Measurements from ENCODE around the gene ENTPD6. TPM values are rescaled to one million over a fixed set of nuclear protein-coding genes. Genes with fewer than 3 reads are reported as not detected.

ENTPD6 gene
- total RNA-seq, 1 experiment from 2014 or later = 89.6 TPM

DNA sequence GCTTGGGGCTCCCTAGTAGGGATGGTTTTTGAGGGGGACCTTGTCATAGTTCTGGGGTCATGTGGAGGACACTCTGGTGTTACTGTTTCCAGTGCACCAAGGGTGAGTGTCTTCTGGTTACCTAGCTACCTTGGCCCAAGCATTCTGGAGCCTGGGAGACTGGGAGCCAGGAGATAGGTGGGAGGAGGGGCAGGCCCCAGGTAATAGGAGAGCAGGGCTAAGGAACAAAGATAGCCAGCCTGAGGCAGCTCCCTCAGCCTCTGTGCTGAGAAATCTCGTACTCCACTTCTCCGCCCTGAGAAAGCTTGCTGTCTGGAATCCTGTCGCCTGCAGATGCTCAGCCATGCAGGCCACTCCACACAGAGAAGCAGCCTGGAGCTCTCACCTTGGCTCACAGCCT, 8.3 kb upstream of the ENTPD6 start:
- no peak for DNase-seq (ENCODE audit: extremely low read depth, low read depth)

DNA sequence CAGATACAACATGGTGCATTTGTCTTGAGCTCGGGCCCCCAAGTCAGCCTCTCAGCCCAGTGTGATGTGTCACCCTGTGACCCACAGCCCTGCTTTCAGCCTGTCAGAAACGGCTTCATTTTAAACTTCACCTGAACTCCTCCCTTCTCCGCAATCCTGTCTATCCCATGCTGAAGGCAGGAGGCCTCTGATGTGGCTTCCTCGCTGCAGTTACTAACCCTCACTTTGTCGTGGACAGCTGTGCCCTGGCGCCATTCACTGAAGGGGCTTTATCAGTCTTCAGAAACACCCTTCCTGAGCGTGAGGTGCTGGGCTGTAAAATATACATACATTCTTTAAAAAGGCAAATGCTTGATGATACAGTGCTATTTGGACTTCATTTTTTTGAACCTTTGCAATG, 7.9 kb upstream of the ENTPD6 start:
- no peak for DNase-seq (ENCODE audit: extremely low read depth, low read depth)

DNA sequence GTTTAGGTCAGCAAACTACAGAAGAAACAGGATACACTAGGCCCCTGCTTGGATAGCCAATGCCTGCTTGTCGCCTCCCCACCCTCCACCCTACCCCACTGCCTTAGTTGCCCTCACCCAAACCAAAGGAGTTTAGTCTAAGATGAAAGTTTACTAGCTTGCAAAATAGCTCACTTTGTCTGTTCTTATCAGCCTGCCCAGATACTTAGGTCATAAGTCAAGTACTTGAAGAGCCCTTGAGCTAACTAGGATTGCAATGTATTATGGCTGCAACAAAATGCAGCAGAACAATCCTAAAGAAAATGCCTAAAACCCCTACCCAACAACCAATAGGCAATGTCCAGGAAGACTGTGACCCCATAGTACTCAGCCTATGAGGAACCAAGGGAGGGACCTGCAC, 7.3 kb upstream of the ENTPD6 start:
- no peak for DNase-seq (ENCODE audit: extremely low read depth, low read depth)

GRCh38 chr20:25191051-25191450, 4.5 kb upstream of the ENTPD6 start:
- DNase-seq (ENCODE audit: extremely low read depth, low read depth) = no peak

- DNase-seq (ENCODE audit: extremely low read depth, low read depth) = no peak
These were observed 3.8 kb upstream of the ENTPD6 start for GRCh38 chr20:25191689-25192088.

DNA sequence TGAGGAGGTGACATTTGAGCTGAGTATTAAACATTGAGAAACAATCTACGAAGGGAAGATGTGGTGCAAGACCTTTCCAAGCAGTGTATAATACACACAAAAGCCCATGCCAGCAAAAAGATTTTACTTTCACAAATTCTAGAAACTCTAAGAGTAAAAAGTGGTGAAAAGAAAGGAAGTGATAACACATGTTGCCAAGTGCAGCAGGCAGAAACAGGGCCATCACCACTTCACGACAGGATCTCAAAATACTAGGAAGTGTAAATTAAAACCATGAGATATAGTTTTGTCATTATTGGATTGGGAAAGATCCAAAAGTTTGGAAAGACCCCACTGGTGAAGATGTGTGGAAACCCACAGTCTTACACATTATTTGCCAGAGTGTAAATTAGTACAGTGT, 1.7 kb upstream of the ENTPD6 start:
- DNase-seq (ENCODE audit: extremely low read depth, low read depth) = no peak

GRCh38 chr20:25194333-25194972, 1.1 kb upstream of the ENTPD6 start:
- DNase-seq (ENCODE audit: extremely low read depth, low read depth) = no peak

DNA sequence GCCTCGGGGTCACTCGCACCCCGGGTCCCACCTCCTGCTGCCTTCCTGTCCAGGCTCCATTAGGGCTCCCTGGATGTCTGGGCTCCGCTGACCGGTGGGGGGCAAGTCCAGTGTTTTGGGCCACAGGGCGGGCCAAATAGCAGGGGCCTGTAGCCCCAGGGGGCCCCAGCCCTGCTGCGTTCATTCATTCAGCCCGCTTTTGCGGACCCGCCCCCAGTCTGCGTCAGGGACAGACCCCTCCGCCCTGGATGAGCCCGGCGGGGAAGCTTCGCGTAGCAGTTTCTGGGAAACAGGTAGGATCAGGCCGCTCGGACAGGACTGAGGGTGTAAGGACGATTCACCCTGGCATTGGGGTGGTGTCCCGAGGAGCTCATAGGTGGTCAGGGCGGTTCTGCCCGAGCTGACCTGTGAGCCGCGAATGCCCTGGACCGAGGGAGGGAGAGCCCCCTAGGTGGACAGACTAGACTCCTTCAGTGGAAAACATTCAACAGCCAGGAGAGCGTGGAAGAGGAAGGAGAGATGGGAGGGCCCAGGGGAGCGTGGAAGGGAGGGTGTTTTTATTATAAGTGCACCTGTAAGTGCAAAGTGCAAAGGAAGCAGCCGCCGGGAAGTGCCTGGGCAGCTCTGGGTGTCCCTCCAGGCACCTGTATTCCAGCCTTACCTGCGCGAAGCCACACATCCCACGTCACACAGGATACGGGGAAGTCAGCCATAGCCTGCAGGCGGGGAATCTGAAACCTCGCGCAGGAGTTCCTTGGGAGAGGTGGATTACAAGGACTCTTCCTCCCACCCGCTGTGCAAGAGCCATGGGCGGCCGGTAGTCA, 662 bp downstream of the ENTPD6 start:
- DNase-seq (ENCODE audit: extremely low read depth, low read depth) = no peak

DNA sequence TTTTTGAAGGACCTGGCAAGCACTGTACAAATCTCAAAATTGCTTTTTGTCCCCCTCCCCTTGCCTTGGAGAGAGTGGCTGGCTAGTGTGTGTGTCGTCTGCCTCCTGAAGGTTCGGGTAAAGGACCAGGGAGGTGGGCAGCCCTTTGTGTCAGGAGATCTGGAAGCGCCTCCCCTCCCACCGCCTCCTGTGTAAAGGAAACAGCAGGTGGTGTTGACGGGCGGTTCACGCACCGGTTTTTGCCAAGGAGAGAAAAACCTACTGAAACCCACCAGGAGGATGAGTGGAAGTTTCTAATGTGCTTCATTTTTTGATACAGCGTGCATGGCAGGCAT, 1.2 kb downstream of the ENTPD6 start:
- DNase-seq (ENCODE audit: extremely low read depth, low read depth) = no peak

GRCh38 chr20:25197183-25197869, 1.8 kb downstream of the ENTPD6 start:
- DNase-seq (ENCODE audit: extremely low read depth, low read depth) = no peak

DNA sequence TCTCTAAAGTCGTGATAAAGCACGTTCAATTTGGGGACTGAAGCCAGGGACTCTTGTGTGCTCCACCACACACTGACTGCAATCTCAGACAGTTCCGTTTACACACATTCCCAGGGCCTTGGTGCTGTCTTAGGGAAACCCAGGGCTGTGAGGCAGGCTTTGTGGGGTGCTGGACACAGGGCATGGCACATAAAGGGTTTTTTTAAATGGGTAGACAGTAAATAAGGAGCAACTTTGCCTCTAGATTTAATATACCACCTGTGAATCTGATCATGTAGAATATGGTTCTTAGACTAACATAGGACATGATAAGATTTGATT, 2.3 kb downstream of the ENTPD6 start:
- DNase-seq (ENCODE audit: extremely low read depth, low read depth) = no peak

DNA sequence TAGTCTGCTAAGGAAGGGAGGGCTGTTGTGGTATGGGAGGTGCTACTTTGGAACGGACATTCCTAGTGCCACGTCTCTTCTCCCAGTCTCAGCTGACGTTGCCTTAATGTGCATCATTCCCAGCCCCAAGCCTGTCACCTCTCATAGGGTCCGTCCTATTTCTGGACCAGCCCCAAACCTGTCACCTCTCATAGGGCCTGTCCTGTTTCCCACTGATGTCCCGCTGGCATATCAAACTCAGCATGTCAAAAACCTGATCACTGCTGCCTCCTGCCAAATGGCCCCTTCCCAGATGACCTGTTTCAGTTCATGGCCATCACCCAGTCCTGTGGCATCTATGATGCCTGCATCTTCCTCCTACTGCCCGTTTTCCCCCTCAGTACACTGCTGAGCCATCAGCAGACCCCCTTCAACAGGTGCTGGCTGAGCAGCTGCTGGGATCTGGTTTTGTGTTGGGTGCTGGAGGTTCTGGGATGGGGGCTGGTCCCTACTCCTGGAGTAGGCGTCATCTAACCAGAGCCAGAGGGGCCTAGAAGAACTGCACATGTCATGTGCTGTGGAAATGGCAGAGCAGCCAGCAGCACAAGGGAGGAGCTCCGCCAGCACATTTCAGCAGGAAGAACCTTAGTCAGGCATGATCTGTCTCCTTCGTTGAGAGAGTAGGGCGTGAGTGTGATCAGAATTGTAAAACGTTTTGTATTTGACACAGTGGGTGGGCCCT, 3.3 kb downstream of the ENTPD6 start:
- no peak for DNase-seq (ENCODE audit: extremely low read depth, low read depth)

DNA sequence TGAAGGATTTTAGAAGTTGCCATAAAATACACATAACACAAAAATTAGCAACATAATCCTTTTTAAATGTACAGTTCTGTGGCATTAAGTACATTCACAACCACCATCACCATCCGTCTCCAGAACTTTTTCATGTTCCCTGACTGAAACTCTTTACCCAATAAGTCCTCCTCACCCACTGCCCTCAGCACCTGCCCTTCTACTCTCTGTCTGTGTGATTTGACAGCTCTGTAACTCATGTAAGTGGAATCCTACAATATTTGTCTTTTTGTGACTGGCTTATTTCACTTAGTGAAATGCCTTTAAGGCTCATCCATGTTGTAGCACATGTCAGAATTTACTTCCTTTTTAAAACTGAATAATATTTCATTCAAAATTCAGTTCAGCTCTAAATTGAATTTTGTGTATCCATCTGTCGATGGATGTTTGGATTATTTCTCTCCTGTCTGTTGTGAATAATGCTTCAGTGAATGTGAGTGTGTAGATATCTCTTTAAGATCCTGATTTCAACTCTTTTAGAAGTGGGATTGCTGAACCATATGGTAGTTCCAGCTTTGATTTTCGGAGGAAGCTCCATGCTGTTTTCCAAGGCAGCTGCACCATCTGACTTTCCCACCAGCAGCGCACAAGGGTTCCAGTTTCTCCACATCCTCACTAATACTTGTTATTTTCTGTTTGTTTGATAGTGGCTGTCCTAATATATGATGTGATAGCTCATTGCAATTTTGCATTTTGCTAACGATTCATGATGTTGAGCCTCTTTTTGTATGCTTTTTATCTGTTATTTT, 4.2 kb downstream of the ENTPD6 start:
- DNase-seq (ENCODE audit: extremely low read depth, low read depth) = no peak

DNA sequence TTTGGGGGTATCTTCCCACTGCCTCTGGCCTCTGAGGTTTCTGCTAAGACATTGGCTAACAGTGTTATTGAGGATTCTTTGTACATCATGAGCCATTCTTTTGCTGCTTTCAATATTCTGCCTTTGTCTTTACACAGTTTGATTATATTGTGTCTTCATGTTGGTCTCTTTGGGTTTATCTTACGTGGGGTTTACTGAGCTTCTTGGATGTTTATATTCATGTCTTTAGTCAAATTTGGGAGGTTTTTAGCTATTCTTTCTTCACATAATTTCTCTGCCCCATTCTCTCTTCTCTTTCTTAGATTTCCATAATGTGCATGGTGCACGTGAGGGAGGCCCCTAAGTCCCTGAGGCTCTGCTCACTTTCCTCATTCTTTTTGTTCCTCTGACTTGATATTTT, 7.6 kb downstream of the ENTPD6 start:
- no peak for DNase-seq (ENCODE audit: extremely low read depth, low read depth)

DNA sequence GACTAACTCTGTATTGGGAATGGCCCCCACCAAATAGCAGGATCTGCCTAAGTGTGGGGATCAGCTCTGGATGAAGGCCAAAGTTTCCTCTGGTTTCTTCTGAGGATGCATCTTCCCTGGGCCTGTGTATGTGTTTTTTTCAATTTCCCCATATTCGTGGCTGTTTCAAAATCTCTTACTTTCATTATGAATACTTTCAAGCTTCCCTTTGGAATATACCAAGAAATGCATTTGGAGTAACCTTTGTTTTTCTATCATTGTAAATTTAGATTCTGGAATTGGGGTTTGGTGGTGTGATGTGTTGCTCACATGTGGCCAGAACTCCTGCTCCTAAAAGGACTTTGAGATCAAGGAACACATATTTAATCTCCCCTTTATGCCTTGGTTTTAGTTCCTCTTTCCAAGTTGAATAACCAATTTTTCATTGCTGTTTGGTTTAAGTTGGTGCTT, 8.4 kb downstream of the ENTPD6 start:
- DNase-seq (ENCODE audit: extremely low read depth, low read depth) = no peak

GRCh38 chr20:25204550-25205276, 9.2 kb downstream of the ENTPD6 start:
- DNase-seq (ENCODE audit: extremely low read depth, low read depth) = no peak

DNA sequence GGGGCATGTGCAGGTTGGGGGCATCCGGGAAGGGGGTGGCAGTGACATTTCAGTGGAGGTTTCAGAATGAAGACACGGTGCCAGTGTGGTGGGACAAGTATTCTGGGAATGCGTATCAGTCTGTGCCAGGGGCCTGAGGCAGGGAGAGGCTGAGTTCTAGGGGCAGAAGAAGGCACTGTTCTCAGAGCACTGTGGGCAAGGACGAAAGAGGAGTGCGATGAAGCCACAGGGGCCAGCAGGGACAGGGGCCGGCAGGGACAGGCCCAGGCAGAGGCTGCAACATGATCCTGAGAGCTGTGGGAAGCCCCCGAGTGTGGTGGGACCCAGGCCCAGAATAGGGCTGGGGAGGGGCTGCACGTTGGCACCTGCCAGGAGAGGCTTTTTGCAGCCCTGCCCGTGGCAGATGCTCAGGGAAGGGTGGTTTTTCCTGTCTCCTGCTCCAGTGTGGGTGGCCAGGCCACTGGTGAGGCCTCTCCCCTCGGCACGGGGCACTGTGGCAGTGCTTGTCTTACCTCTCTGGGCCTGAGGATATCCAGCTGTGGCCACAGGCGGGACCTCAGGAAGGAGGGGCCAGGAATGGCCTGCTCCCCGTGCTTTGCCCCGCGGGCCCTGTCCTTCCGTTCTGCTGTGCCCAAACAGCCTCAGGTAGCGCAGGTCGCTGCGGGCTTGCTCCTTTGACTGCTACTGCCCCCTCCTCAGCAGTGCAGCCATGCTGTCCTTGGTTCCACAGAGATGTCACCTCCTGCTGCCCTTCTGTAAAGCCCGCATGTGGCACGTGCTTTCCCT, 10.0 kb downstream of the ENTPD6 start:
- no peak for DNase-seq (ENCODE audit: extremely low read depth, low read depth)

DNA sequence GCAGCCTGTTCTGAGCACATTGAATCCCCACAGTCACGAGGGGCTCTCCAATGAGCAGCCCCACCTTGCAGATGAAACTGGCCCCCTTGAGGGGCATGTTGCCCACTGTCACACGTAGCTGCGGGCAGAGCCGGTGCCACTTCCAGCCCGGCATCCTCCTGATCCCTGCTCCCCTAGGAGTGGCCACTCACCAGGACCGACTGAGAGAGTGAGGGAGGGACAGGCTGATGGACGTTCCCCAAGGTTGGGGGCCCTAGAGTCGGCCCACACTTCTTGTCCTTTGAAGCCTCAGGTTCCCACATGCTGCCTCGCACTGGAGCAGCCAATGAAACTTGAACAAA, 10.5 kb downstream of the ENTPD6 start:
- DNase-seq (ENCODE audit: extremely low read depth, low read depth) = no peak

DNA sequence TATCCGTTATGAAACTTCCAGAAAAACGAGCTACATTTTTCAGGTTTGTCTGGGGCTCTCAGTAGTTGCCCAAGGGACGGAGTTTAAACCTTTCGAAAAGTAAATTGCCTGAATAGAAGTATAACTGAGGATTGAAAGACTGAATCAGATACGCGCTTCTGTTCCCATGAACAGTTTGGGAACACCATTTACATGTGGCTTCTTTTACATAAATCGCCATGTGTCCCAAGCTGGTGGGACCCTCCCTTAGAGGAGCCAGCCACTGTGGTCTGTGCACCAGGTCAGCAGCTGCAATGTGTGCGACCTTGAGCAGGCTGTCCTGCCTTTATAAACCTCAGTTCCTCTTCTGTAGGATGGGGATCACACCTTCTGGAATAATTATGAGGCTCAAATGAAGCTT, 11.0 kb downstream of the ENTPD6 start:
- no peak for DNase-seq (ENCODE audit: extremely low read depth, low read depth)

Measured in NCI-H460 (cell line).